Measurements from ENCODE around the gene TMEM63A. TPM values are rescaled to one million over a fixed set of nuclear protein-coding genes. Genes with fewer than 3 reads are reported as not detected.
A peak's percentile ranks its signal among the peaks of the same experiment; 100 is the strongest.

TMEM63A gene
- total and polyA plus RNA-seq, 2 donors (not counting 1 experiment from before 2014, with no cell fraction given) = 14.5 to 24.1 TPM

DNA sequence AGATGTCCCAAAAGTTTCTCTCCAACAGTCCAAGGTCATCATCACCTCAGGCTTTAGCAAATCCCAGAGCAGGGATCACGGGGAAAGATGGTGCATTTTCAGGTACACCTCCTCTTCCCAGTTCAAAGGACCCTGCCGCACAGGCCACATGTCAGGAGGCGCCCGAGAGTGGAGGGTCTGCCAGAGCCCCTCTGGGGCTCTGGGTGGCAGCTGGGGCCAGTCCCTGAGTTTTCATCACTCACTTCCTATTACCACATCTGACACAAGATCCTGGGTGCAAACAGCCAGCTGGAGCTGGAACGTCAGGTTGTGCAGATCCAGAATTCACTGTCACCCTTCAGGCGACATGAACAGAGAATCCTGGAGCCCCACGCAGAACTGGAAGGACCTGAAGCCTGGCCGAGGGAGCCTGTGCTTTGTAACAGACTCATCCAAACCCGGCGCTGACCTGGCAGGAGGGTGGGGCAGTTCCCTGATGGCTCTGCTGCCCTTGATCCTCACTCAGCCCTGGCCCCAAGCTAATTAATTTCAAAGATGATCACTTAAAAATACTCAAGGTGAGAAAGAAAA is 8.8 kb downstream of the TMEM63A start:
- H3K4me2 ChIP-seq (ENCODE audit: extremely low read depth, insufficient read depth, low read length) = no peak overlapping the region

DNA sequence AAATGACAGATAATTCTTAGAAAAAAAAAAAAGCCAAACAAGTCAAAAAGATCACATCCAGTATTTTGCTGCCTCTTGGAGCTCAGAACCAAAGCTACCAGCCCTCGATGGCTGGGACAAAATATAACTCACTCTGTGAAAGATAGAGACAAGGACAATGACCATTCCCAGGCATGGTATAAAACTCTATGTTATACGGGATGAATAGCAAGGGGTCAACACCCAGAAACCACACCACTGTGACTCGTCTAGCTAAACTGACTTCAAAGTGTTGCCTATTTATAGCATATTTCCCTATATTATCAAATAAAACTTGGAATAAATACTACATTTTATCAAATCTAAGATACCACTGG is 10.1 kb downstream of the TMEM63A start:
- no peaks in the 10 kb centered on the region for H3K27me3 ChIP-seq (ENCODE audit: control insufficient read depth, insufficient read depth, low read length)
- H3K4me1 ChIP-seq (ENCODE audit: control insufficient read depth, extremely low read depth, insufficient read depth, low read length) = no peaks in the 10 kb centered on the region
- no peak overlapping the region for H3K4me2 ChIP-seq (ENCODE audit: extremely low read depth, insufficient read depth, low read length)
- no peak overlapping the region for H3K27ac ChIP-seq (ENCODE audit: insufficient read depth, low read length)
- H2AFZ ChIP-seq (ENCODE audit: low read length) = no peak overlapping the region
- DNase-seq (ENCODE audit: low read depth in 2 of 2) = no peak
- no peaks in the 10 kb centered on the region for H3K9me3 ChIP-seq (ENCODE audit: control insufficient read depth, insufficient read depth, low read depth, low read length)
- no peak overlapping the region for H3K4me3 ChIP-seq (replicated peaks in 1 of 4; ENCODE audit: control extremely low read depth in 1 of 4, insufficient read depth in 1 of 4, low read depth in 3 of 4, low read length in 4 of 4)
- no peaks in the 10 kb centered on the region for H4K20me1 ChIP-seq (ENCODE audit: control insufficient read depth, extremely low read depth, insufficient read depth, low read length)
- no peak overlapping the region for H3K9ac ChIP-seq (ENCODE audit: insufficient read depth, low read length)
- H3K36me3 ChIP-seq (ENCODE audit: control insufficient read depth, insufficient read depth, low read length) = peaks cover 17% of the 10 kb centered on the region
- TF ChIP-seq, protein P1, sequence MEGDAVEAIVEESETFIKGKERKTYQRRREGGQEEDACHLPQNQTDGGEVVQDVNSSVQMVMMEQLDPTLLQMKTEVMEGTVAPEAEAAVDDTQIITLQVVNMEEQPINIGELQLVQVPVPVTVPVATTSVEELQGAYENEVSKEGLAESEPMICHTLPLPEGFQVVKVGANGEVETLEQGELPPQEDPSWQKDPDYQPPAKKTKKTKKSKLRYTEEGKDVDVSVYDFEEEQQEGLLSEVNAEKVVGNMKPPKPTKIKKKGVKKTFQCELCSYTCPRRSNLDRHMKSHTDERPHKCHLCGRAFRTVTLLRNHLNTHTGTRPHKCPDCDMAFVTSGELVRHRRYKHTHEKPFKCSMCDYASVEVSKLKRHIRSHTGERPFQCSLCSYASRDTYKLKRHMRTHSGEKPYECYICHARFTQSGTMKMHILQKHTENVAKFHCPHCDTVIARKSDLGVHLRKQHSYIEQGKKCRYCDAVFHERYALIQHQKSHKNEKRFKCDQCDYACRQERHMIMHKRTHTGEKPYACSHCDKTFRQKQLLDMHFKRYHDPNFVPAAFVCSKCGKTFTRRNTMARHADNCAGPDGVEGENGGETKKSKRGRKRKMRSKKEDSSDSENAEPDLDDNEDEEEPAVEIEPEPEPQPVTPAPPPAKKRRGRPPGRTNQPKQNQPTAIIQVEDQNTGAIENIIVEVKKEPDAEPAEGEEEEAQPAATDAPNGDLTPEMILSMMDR (conservative IDR thresholded peaks at IDR 0.05 in 1 of 2, IDR thresholded peaks at IDR 0.05 in 1 of 2; ENCODE audit: low read depth in 1 of 2, low read length in 2 of 2) = no peak
- H3K79me2 ChIP-seq (ENCODE audit: control insufficient read depth, insufficient read depth, low read length) = no peaks in the 10 kb centered on the region

More for the DNA sequence above, 8.8 kb downstream of the TMEM63A start:
- H3K9me3 ChIP-seq (ENCODE audit: control insufficient read depth, insufficient read depth, low read depth, low read length) = no peaks in the 10 kb centered on the region
- TF ChIP-seq, protein P1 (conservative IDR thresholded peaks at IDR 0.05 in 1 of 2, IDR thresholded peaks at IDR 0.05 in 1 of 2; ENCODE audit: low read depth in 1 of 2, low read length in 2 of 2) = no peak
- no peak for TF ChIP-seq EZH2 (IDR thresholded peaks at IDR 0.05; ENCODE audit: low read length, missing control alignments)
- no peak for DNase-seq (ENCODE audit: low read depth in 2 of 2)
- no peak overlapping the region for H2AFZ ChIP-seq (ENCODE audit: low read length)
- H3K27ac ChIP-seq (ENCODE audit: insufficient read depth, low read length) = no peak overlapping the region
- no peaks in the 10 kb centered on the region for H4K20me1 ChIP-seq (ENCODE audit: control insufficient read depth, extremely low read depth, insufficient read depth, low read length)
- H3K4me3 ChIP-seq (replicated peaks in 1 of 4; ENCODE audit: control extremely low read depth in 1 of 4, insufficient read depth in 1 of 4, low read depth in 3 of 4, low read length in 4 of 4) = no peak overlapping the region
- H3K36me3 ChIP-seq (ENCODE audit: control insufficient read depth, insufficient read depth, low read length) = peaks cover 16% of the 10 kb centered on the region
- H3K9ac ChIP-seq (ENCODE audit: insufficient read depth, low read length) = no peak overlapping the region
- H3K27me3 ChIP-seq (ENCODE audit: control insufficient read depth, insufficient read depth, low read length) = no peaks in the 10 kb centered on the region
- H3K4me1 ChIP-seq (ENCODE audit: control insufficient read depth, extremely low read depth, insufficient read depth, low read length) = peaks cover 2% of the 10 kb centered on the region
- no peaks in the 10 kb centered on the region for H3K79me2 ChIP-seq (ENCODE audit: control insufficient read depth, insufficient read depth, low read length)

- DNase-seq (ENCODE audit: low read depth in 2 of 2) = peak in 1 of 2 donors; percentile 28
- Histone ChIP-seq H3K36me3 (ENCODE audit: control insufficient read depth, insufficient read depth, low read length) (peaks cover 17% of the 10 kb centered on the region), H3K27ac (ENCODE audit: insufficient read depth, low read length) (no peak overlapping the region), H3K9me3 (ENCODE audit: control insufficient read depth, insufficient read depth, low read depth, low read length) (no peaks in the 10 kb centered on the region), H3K27me3 (ENCODE audit: control insufficient read depth, insufficient read depth, low read length) (no peaks in the 10 kb centered on the region), H3K9ac (ENCODE audit: insufficient read depth, low read length) (no peak overlapping the region), H2AFZ (ENCODE audit: low read length) (no peak overlapping the region), H3K79me2 (ENCODE audit: control insufficient read depth, insufficient read depth, low read length) (no peaks in the 10 kb centered on the region), H3K4me3 (replicated peaks in 1 of 4; ENCODE audit: control extremely low read depth in 1 of 4, insufficient read depth in 1 of 4, low read depth in 3 of 4, low read length in 4 of 4) (no peak overlapping the region), H3K4me2 (ENCODE audit: extremely low read depth, insufficient read depth, low read length) (no peak overlapping the region), H4K20me1 (ENCODE audit: control insufficient read depth, extremely low read depth, insufficient read depth, low read length) (no peaks in the 10 kb centered on the region), H3K4me1 (ENCODE audit: control insufficient read depth, extremely low read depth, insufficient read depth, low read length) (no peaks in the 10 kb centered on the region)
- TF ChIP-seq, protein P1 (conservative IDR thresholded peaks at IDR 0.05 in 1 of 2, IDR thresholded peaks at IDR 0.05 in 1 of 2; ENCODE audit: low read depth in 1 of 2, low read length in 2 of 2) = no peak
- TF ChIP-seq EZH2 (IDR thresholded peaks at IDR 0.05; ENCODE audit: low read length, missing control alignments) = no peak
These were observed 10.7 kb downstream of the TMEM63A start for GRCh38 chr1:225871359-225872074.

Measured in fibroblast of lung (primary cell).